Ovary (tissue), 3 donors: ENCODE results near the gene RAB3A.

ENCODE experiments used
- CTCF ChIP-seq, 3 donors: fragments of 450-650 bp in 2 of 3; fragments of 200-600 bp in 1 of 3; IDR thresholded peaks; one replicate each; pipeline versions ENCODE4 v1.5.1 to v1.8.0; 2016 to 2022; ENCODE audit warnings: antibody characterized with exemption in 3 of 3, mild to moderate bottlenecking in 1 of 3
- POLR2A ChIP-seq: fragments of 450-650 bp; IDR thresholded peaks from one replicate; pipeline ENCODE4 v1.6.1; 2017; ENCODE audit warnings: antibody characterized with exemption, mild to moderate bottlenecking, moderate library complexity
- donor health status: DM: no; HTN: no; CAD: no.

GRCh38 chr19:18167011-18167410 lies 36.8 kb downstream of the RAB3A start:
- no peak for TF ChIP-seq POLR2A
- no peak for TF ChIP-seq CTCF (IDR thresholded peaks at IDR 0.05)
